Activated CD8-positive, alpha-beta memory T cell treated with anti-CD3 and anti-CD28 coated beads, Interleukin-2, amount 50 U/mL, for 4 hours (primary cell): ENCODE data around the gene MYO15B.

Source experiments
- DNase-seq: peaks from one replicate; pipeline ENCODE4 v3.0.0-alpha.2; 2020

MYO15B gene

DNA sequence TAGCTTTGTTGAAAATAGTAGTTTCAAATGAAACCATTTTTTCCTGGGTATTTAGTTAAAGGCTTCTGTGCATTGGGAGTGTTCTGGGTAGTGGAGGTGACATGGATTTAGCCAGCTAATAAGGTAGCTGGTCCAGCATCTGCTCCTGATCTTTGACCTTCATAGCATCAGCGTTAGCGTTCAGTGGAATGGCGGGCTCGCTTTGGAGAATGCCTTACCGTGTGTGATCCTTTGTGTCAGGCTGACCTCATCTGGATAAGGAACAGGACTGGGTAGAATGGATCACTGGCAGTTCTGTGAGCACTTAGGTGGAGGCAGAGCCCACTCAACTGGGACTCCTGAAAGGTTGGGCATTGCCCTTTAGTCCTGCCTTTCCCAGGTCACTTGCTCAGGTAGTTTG is 83.3 kb downstream of the MYO15B start:
- no peak for DNase-seq

DNA sequence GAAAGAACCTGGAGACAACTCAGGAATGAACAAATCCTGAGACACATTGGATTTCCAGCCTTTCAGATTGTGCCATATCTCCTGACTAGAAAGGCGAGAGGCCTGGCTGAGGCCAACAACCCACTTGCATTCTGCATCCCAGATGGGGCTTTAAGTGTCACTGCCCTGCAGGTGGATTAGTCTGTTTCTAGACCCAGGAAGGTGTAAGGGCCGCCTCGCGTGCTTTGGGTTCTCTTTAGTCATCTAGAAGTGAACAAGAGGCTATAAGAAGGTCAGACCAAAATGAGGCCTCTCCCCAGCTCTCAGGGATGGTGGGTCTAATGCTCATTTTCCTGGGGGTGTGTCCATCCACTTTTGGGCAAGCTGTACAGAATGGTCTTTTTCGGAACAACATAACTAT is 84.4 kb downstream of the MYO15B start:
- DNase-seq, result no peak

DNA sequence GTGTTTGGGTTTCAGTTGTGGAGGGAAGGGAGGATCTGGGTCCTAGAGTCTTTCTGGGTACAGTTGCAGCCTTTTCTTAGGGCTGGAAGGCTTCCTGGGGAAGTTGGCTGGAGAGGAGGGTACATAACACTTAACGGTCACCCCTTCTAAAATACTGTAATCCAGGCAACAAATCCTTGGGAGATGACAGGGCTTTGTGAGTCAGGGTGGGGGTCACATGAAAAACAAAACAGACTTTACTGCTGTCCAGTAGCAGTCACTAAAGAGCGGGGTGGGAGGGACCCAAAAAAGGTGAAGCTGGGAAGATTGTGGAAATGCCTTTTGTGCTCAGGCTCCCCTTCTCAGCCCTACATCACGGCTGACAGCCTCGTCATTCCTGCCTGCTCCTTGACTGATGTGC is 85.9 kb downstream of the MYO15B start:
- no peak for DNase-seq
